HepG2 (cell line): ENCODE measurements around the gene DNAI4. TPM values are rescaled to one million over a fixed set of nuclear protein-coding genes. Genes with fewer than 3 reads are reported as not detected.

ENCODE experiments used
- ATAC-seq: fragments of 200-7000 bp; cut with Tn5 transposase; 3 replicates; pipeline ENCODE4 v1.9.1; 2020; ENCODE audit warnings: mild to moderate bottlenecking, moderate library complexity
- BruUV-seq: library from RNA; stranded (reverse); fragments of 400-500 nt; replicated peaks from 2 replicates; lab custom pipeline; 2021; lab: Mats Ljungman, UMichigan
- CTCF ChIA-PET: fragments of 300-600 bp; formaldehyde crosslinking; extraction: SDS; loops from one replicate; lab custom pipeline; 2021; ENCODE audit warnings: low total read pairs, inconsistent platforms, low intra/inter-chr PET ratio; lab: Yijun Ruan, JAX
- POLR2A ChIA-PET: fragments of 350-600 bp; sonication (Branson Sonifier 250); formaldehyde crosslinking; loops from one replicate; lab custom pipeline; 2020; ENCODE audit warnings: antibody characterized with exemption, inconsistent platforms; lab: Yijun Ruan, JAX
- DNase-seq: peaks from one replicate; pipeline ENCODE4 v3.0.0-alpha.2; 2015; ENCODE audit warnings: low spot score
- FAIRE-seq: peaks from 3 replicates; lab custom pipeline; 2011; peaks lifted over from hg19 to GRCh38; lab: Jason Lieb, UNC
- H2AFZ ChIP-seq: one replicate; pipeline ENCODE4 v1.6.1; 2011; ENCODE audit warnings: low read length, inconsistent platforms
- H3K27ac ChIP-seq: fragments of 300-600 bp; 3 replicates; pipeline ENCODE4 v1.8.0; 2011; ENCODE audit warnings: mixed run types, mild to moderate bottlenecking, mixed read lengths, low read length, inconsistent platforms; ENCODE audit not compliant: insufficient read depth; ENCODE audit errors: extremely low read length
- H3K27me3 ChIP-seq, 2 experiments: fragments of 200-600 bp in 1 of 2; 2 replicates in 1 of 2; 3 replicates in 1 of 2; pipeline versions ENCODE4 v1.6.0 to v1.8.0; 2011; ENCODE audit warnings: low read length in 2 of 2, mild to moderate bottlenecking in 2 of 2, moderate library complexity in 2 of 2, inconsistent platforms in 1 of 2; ENCODE audit not compliant: insufficient read depth in 2 of 2, control insufficient read depth in 1 of 2
- H3K36me3 ChIP-seq, 2 experiments: fragments of 200-600 bp in 1 of 2; replicated peaks in 1 of 2; 2 replicates in 1 of 2; 3 replicates in 1 of 2; pipeline versions ENCODE4 v1.5.1 to v1.8.0; 2011; ENCODE audit warnings: low read length in 2 of 2, inconsistent platforms in 1 of 2; ENCODE audit not compliant: insufficient read depth in 2 of 2, control insufficient read depth in 1 of 2
- H3K4me1 ChIP-seq: 2 replicates; pipeline ENCODE4 v1.5.1; 2012; ENCODE audit warnings: low read length, inconsistent platforms; ENCODE audit not compliant: insufficient read depth
- H3K4me2 ChIP-seq: 2 replicates; pipeline ENCODE4 v1.6.0; 2011; ENCODE audit warnings: low read depth, low read length, inconsistent platforms
- H3K4me3 ChIP-seq, 3 experiments: fragments of 200-600 bp in 1 of 3; sonication (generic), shearing (Covaris generic) in 1 of 3; replicated peaks in 1 of 3; 2 replicates each; pipeline ENCODE4 v1.5.1; 2011 to 2016; ENCODE audit warnings: low read length in 3 of 3, inconsistent platforms in 2 of 3, low read depth in 2 of 3, mild to moderate bottlenecking in 2 of 3, control low read depth in 1 of 3, mixed read lengths in 1 of 3; ENCODE audit not compliant: insufficient read depth in 1 of 3
- H3K79me2 ChIP-seq: one replicate; pipeline ENCODE4 v1.6.1; 2011; ENCODE audit warnings: low read length, inconsistent platforms; ENCODE audit not compliant: insufficient read depth
- H3K9ac ChIP-seq: 2 replicates; pipeline ENCODE4 v1.6.0; 2011; ENCODE audit warnings: mild to moderate bottlenecking, low read depth, low read length, inconsistent platforms; ENCODE audit not compliant: insufficient read depth
- H3K9me3 ChIP-seq: 2 replicates; pipeline ENCODE4 v1.5.1; 2012; ENCODE audit warnings: mild to moderate bottlenecking, low read length
- H4K20me1 ChIP-seq: 2 replicates; pipeline ENCODE4 v1.6.0; 2011; ENCODE audit warnings: inconsistent platforms, mild to moderate bottlenecking, low read length, moderate library complexity; ENCODE audit not compliant: insufficient read depth
- EP300 ChIP-seq, 3 experiments: sonication (generic) in 1 of 3; formaldehyde crosslinking in 1 of 3; IDR thresholded peaks; 2 replicates each; pipeline versions ENCODE4 v1.5.1 to v1.6.1; 2011 to 2020; ENCODE audit warnings: low read depth in 2 of 3, low read length in 2 of 3, borderline replicate concordance in 1 of 3, improper control_type of control experiment in 1 of 3, mild to moderate bottlenecking in 1 of 3, missing genetic modification reagents in 1 of 3, moderate library complexity in 1 of 3
- ERF ChIP-seq: IDR thresholded peaks from 2 replicates; pipeline ENCODE4 v1.6.1; 2018; ENCODE audit warnings: missing biosample characterization, missing genetic modification reagents
- MXD4 ChIP-seq: IDR thresholded peaks from 2 replicates; pipeline ENCODE4 v1.6.1; 2016; ENCODE audit warnings: mild to moderate bottlenecking, missing biosample characterization, missing genetic modification reagents
- ZBTB10 ChIP-seq: sonication (generic); formaldehyde crosslinking; IDR thresholded peaks from 2 replicates; pipeline ENCODE4 v1.4.0; 2020; ENCODE audit warnings: missing genetic modification reagents, borderline replicate concordance
- ZBTB33 ChIP-seq: sonication (generic); formaldehyde crosslinking; IDR thresholded peaks from 2 replicates; pipeline ENCODE4 v1.4.0; 2020; ENCODE audit warnings: missing genetic modification reagents
- ZNF143 ChIP-seq: sonication (generic); formaldehyde crosslinking; IDR thresholded peaks from 2 replicates; pipeline ENCODE4 v1.4.0; 2020; ENCODE audit warnings: missing genetic modification reagents
- ZNF3 ChIP-seq: IDR thresholded peaks from 2 replicates; pipeline ENCODE4 v1.7.0; 2017; ENCODE audit warnings: inconsistent platforms
- ZNF329 ChIP-seq: sonication (generic); formaldehyde crosslinking; IDR thresholded peaks from 2 replicates; pipeline ENCODE4 v1.9.0; 2021; ENCODE audit warnings: low read depth, mild to moderate bottlenecking, missing genetic modification reagents
- WGBS: methylation state at CpG from one replicate; pipeline ENCODE4 v1.1.6; 2017; ENCODE audit warnings: low lambda C conversion rate; 5-methylcytosine and 5-hydroxymethylcytosine counted together
- in situ Hi-C: cut with HindIII; loops from 2 replicates; pipeline ENCODE4 v1.10.0; 2017; ENCODE audit warnings: low pct_unique_long_range_greater_than_20kb; ENCODE audit not compliant: extremely low pct_ligation_motif_present
- intact Hi-C: fragments of 100-400 bp; cut with micrococcal nuclease; formaldehyde crosslinking; loops from one replicate; pipeline ENCODE4 v1.10.0; 2022; ENCODE audit not compliant: unreplicated experiment
- polyA plus RNA-seq, 8 experiments: library from polyadenylated mRNA; depleted of rRNA in 3 of 8; stranded (reverse) in 7 of 8; unstranded in 1 of 8; fragments of >200 nt; fragmentation: Illumina TruSeq in 4 of 8; extraction: Trizol in 4 of 8; gene quantifications; 2 replicates each; pipeline versions ENCODE4 v1.2.1 to v1.2.3, GENCODE V29; 2011 to 2016; ENCODE audit warnings: low read depth in 4 of 8, missing spikeins in 1 of 8, mixed read lengths in 1 of 8; ENCODE audit not compliant: insufficient read depth in 1 of 8
- total RNA-seq, 5 experiments: library from RNA; depleted of rRNA; stranded (reverse); fragments of >200 nt; fragmentation: Illumina TruSeq; extraction: Trizol; gene quantifications; 2 replicates each; pipeline ENCODE4 v1.2.3, GENCODE V29; 2016; ENCODE audit warnings: low read depth in 1 of 5

DNAI4 gene
- total and polyA plus RNA-seq, 2 of the 13 experiments (the other 11 are each of a cell fraction or from before 2014, with no cell fraction given): 0.04 to 0.08 TPM

- no peaks in the 10 kb centered on the region for H4K20me1 ChIP-seq
- intact Hi-C loops: no loop called here
- no peak for DNase-seq
- ATAC-seq: no peak
- 7% methylated on average over 2 of the region's 2 CpGs for WGBS
- BruUV-seq: no TSS peak
- ChIA-PET POLR2A (no interaction called here), CTCF (no interaction called here)
- no peak for FAIRE-seq
- H3K79me2 ChIP-seq: no peaks in the 10 kb centered on the region
- H2AFZ ChIP-seq: no peak overlapping the region
- no peaks in the 10 kb centered on the region for H3K9me3 ChIP-seq
- no peak overlapping the region for H3K4me2 ChIP-seq
- H3K27ac ChIP-seq: no peak overlapping the region
- in situ Hi-C loops: no loop called here
- TF ChIP-seq ZBTB33 (CRISPR knock-in tag) (no peak), ZNF3 (no peak), ZNF329 (CRISPR knock-in tag) (no peak), ZNF143 (CRISPR knock-in tag) (no peak), EP300 (IDR thresholded peaks at IDR 0.05; ENCODE audit: low read depth in 2 of 2, low read length in 2 of 2) (no peak), EP300 (CRISPR knock-in tag; IDR thresholded peaks at IDR 0.05; ENCODE audit: borderline replicate concordance) (no peak)
- no peak overlapping the region for H3K4me3 ChIP-seq
- H3K9ac ChIP-seq: no peak overlapping the region
- no peaks in the 10 kb centered on the region for H3K4me1 ChIP-seq
- H3K36me3 ChIP-seq: no peaks in the 10 kb centered on the region
- no peaks in the 10 kb centered on the region for H3K27me3 ChIP-seq
These were observed 151.4 kb downstream of the DNAI4 start for GRCh38 chr1:66773227-66773626.

- FAIRE-seq (no peak), ATAC-seq (no peak), DNase-seq (no peak)
- BruUV-seq: no TSS peak
- Histone ChIP-seq H3K27ac (no peak overlapping the region), H3K36me3 (no peaks in the 10 kb centered on the region), H3K4me1 (no peaks in the 10 kb centered on the region), H3K4me2 (no peak overlapping the region), H3K9ac (no peak overlapping the region), H4K20me1 (no peaks in the 10 kb centered on the region), H3K4me3 (no peak overlapping the region), H3K9me3 (no peaks in the 10 kb centered on the region), H3K27me3 (no peaks in the 10 kb centered on the region), H2AFZ (no peak overlapping the region), H3K79me2 (no peaks in the 10 kb centered on the region)
- no peak for TF ChIP-seq ZBTB10 (CRISPR knock-in tag)
- no peak for TF ChIP-seq MXD4 (CRISPR knock-in tag)
- no peak for TF ChIP-seq ERF (CRISPR knock-in tag)
- intact Hi-C loops: no loop called here
- POLR2A ChIA-PET: no interaction called here
- CTCF ChIA-PET: no interaction called here
- in situ Hi-C loops: no loop called here
- 11% methylated on average over 4 of the region's 4 CpGs for WGBS
These were observed 154.0 kb downstream of the DNAI4 start for GRCh38 chr1:66770694-66771093.
